Measurements from ENCODE around the gene CMTM8.
"Not testable (repeated sequence)": the region's sequence is repeated elsewhere in the genome, so short reads cannot be mapped to it uniquely, and the experiment has no call there.

The CMTM8 gene

GRCh38 chr3:32238453-32239306 lies at the start of gene CMTM8:
Gene CMTM8, plus strand, starts transcription at chr3:32238680. Its CDS starts 293 bp downstream, at chr3:32238973.
- Histone ChIP-seq H3K36me3 (ENCODE audit: control insufficient read depth, insufficient read depth, low read length) (no peaks in the 10 kb centered on the region), H3K4me3 (ENCODE audit: low read depth, low read length) (peak within 1 kb of the TSS; percentile 82), H3K27me3 (ENCODE audit: control insufficient read depth, insufficient read depth, low read length) (peaks cover 42% of the 10 kb centered on the region), H3K9ac (ENCODE audit: low read length) (peak within 1 kb of the TSS; percentile 29), H3K9me3 (ENCODE audit: control insufficient read depth, insufficient read depth, low read depth, low read length) (peaks cover 10% of the 10 kb centered on the region), H3K27ac (ENCODE audit: low read depth, low read length) (no peak within 1 kb of the TSS), H3K4me1 (ENCODE audit: control insufficient read depth, insufficient read depth, low read length) (peaks cover 11% of the 10 kb centered on the region)

- H3K4me1 ChIP-seq (ENCODE audit: control insufficient read depth, insufficient read depth, low read length): peaks cover 15% of the 10 kb centered on the region; the same call in 1 of the 2 replicates
- H3K9ac ChIP-seq (ENCODE audit: low read length): no peak overlapping the region
- H3K27ac ChIP-seq (ENCODE audit: low read depth, low read length): no peak overlapping the region
- no peak overlapping the region for H3K4me3 ChIP-seq (ENCODE audit: low read depth, low read length)
- no peaks in the 10 kb centered on the region for H3K36me3 ChIP-seq (ENCODE audit: control insufficient read depth, insufficient read depth, low read length)
- H3K9me3 ChIP-seq (ENCODE audit: control insufficient read depth, insufficient read depth, low read depth, low read length): no peaks in the 10 kb centered on the region
- no peaks in the 10 kb centered on the region for H3K27me3 ChIP-seq (ENCODE audit: control insufficient read depth, insufficient read depth, low read length)
Observed at GRCh38 chr3:32189693-32190092, 48.8 kb upstream of the CMTM8 start.

- not testable (repeated sequence) for H3K9ac ChIP-seq (ENCODE audit: low read length); H3K4me3 ChIP-seq (ENCODE audit: low read depth, low read length); H3K9me3 ChIP-seq (ENCODE audit: control insufficient read depth, insufficient read depth, low read depth, low read length); H3K36me3 ChIP-seq (ENCODE audit: control insufficient read depth, insufficient read depth, low read length); H3K27ac ChIP-seq (ENCODE audit: low read depth, low read length); H3K27me3 ChIP-seq (ENCODE audit: control insufficient read depth, insufficient read depth, low read length)
- peaks cover 15% of the 10 kb centered on the region; the same call in 1 of the 2 replicates for H3K4me1 ChIP-seq (ENCODE audit: control insufficient read depth, insufficient read depth, low read length)
Observed at GRCh38 chr3:32190556-32190955, 47.9 kb upstream of the CMTM8 start.

GRCh38 chr3:32193101-32193500 lies 45.4 kb upstream of the CMTM8 start:
- H3K4me1 ChIP-seq (ENCODE audit: control insufficient read depth, insufficient read depth, low read length): peaks cover 8% of the 10 kb centered on the region; the same call in 1 of the 2 replicates
- H3K27me3 ChIP-seq (ENCODE audit: control insufficient read depth, insufficient read depth, low read length): no peaks in the 10 kb centered on the region
- no peak overlapping the region for H3K27ac ChIP-seq (ENCODE audit: low read depth, low read length)
- no peaks in the 10 kb centered on the region for H3K9me3 ChIP-seq (ENCODE audit: control insufficient read depth, insufficient read depth, low read depth, low read length)
- no peak overlapping the region for H3K9ac ChIP-seq (ENCODE audit: low read length)
- no peak overlapping the region for H3K4me3 ChIP-seq (ENCODE audit: low read depth, low read length)
- no peaks in the 10 kb centered on the region for H3K36me3 ChIP-seq (ENCODE audit: control insufficient read depth, insufficient read depth, low read length)

GRCh38 chr3:32194653-32195052 lies 43.8 kb upstream of the CMTM8 start:
- peaks cover 6% of the 10 kb centered on the region; the same call in 1 of the 2 replicates for H3K4me1 ChIP-seq (ENCODE audit: control insufficient read depth, insufficient read depth, low read length)
- no peaks in the 10 kb centered on the region for H3K9me3 ChIP-seq (ENCODE audit: control insufficient read depth, insufficient read depth, low read depth, low read length)
- no peak overlapping the region for H3K4me3 ChIP-seq (ENCODE audit: low read depth, low read length)
- no peaks in the 10 kb centered on the region for H3K27me3 ChIP-seq (ENCODE audit: control insufficient read depth, insufficient read depth, low read length)
- no peaks in the 10 kb centered on the region for H3K36me3 ChIP-seq (ENCODE audit: control insufficient read depth, insufficient read depth, low read length)
- H3K9ac ChIP-seq (ENCODE audit: low read length): no peak overlapping the region
- no peak overlapping the region for H3K27ac ChIP-seq (ENCODE audit: low read depth, low read length)

- no peaks in the 10 kb centered on the region for H3K27me3 ChIP-seq (ENCODE audit: control insufficient read depth, insufficient read depth, low read length)
- H3K9me3 ChIP-seq (ENCODE audit: control insufficient read depth, insufficient read depth, low read depth, low read length): no peaks in the 10 kb centered on the region
- H3K27ac ChIP-seq (ENCODE audit: low read depth, low read length): no peak overlapping the region
- H3K36me3 ChIP-seq (ENCODE audit: control insufficient read depth, insufficient read depth, low read length): no peaks in the 10 kb centered on the region
- no peak overlapping the region for H3K4me3 ChIP-seq (ENCODE audit: low read depth, low read length)
- H3K4me1 ChIP-seq (ENCODE audit: control insufficient read depth, insufficient read depth, low read length): no peaks in the 10 kb centered on the region
- no peak overlapping the region for H3K9ac ChIP-seq (ENCODE audit: low read length)
Observed at GRCh38 chr3:32195995-32196540, 42.4 kb upstream of the CMTM8 start.

- H3K27me3 ChIP-seq (ENCODE audit: control insufficient read depth, insufficient read depth, low read length): no peaks in the 10 kb centered on the region
- H3K4me3 ChIP-seq (ENCODE audit: low read depth, low read length): no peak overlapping the region
- no peaks in the 10 kb centered on the region for H3K4me1 ChIP-seq (ENCODE audit: control insufficient read depth, insufficient read depth, low read length)
- H3K36me3 ChIP-seq (ENCODE audit: control insufficient read depth, insufficient read depth, low read length): no peaks in the 10 kb centered on the region
- no peak overlapping the region for H3K9ac ChIP-seq (ENCODE audit: low read length)
- no peaks in the 10 kb centered on the region for H3K9me3 ChIP-seq (ENCODE audit: control insufficient read depth, insufficient read depth, low read depth, low read length)
- H3K27ac ChIP-seq (ENCODE audit: low read depth, low read length): no peak overlapping the region
Observed at GRCh38 chr3:32197991-32198390, 40.5 kb upstream of the CMTM8 start.

GRCh38 chr3:32198714-32199113 lies 39.8 kb upstream of the CMTM8 start:
- H3K27me3 ChIP-seq (ENCODE audit: control insufficient read depth, insufficient read depth, low read length): no peaks in the 10 kb centered on the region
- no peak overlapping the region for H3K4me3 ChIP-seq (ENCODE audit: low read depth, low read length)
- no peaks in the 10 kb centered on the region for H3K9me3 ChIP-seq (ENCODE audit: control insufficient read depth, insufficient read depth, low read depth, low read length)
- H3K27ac ChIP-seq (ENCODE audit: low read depth, low read length): no peak overlapping the region
- no peak overlapping the region for H3K9ac ChIP-seq (ENCODE audit: low read length)
- no peaks in the 10 kb centered on the region for H3K4me1 ChIP-seq (ENCODE audit: control insufficient read depth, insufficient read depth, low read length)
- no peaks in the 10 kb centered on the region for H3K36me3 ChIP-seq (ENCODE audit: control insufficient read depth, insufficient read depth, low read length)

- no peak overlapping the region for H3K4me3 ChIP-seq (ENCODE audit: low read depth, low read length)
- H3K36me3 ChIP-seq (ENCODE audit: control insufficient read depth, insufficient read depth, low read length): no peaks in the 10 kb centered on the region
- no peak overlapping the region for H3K27ac ChIP-seq (ENCODE audit: low read depth, low read length)
- H3K9me3 ChIP-seq (ENCODE audit: control insufficient read depth, insufficient read depth, low read depth, low read length): no peaks in the 10 kb centered on the region
- H3K27me3 ChIP-seq (ENCODE audit: control insufficient read depth, insufficient read depth, low read length): no peaks in the 10 kb centered on the region
- no peak overlapping the region for H3K9ac ChIP-seq (ENCODE audit: low read length)
- no peaks in the 10 kb centered on the region for H3K4me1 ChIP-seq (ENCODE audit: control insufficient read depth, insufficient read depth, low read length)
Observed at GRCh38 chr3:32200490-32200889, 38.0 kb upstream of the CMTM8 start.

GRCh38 chr3:32200992-32201758 lies 37.3 kb upstream of the CMTM8 start:
- no peaks in the 10 kb centered on the region for H3K36me3 ChIP-seq (ENCODE audit: control insufficient read depth, insufficient read depth, low read length)
- no peak overlapping the region for H3K27ac ChIP-seq (ENCODE audit: low read depth, low read length)
- no peak overlapping the region for H3K4me3 ChIP-seq (ENCODE audit: low read depth, low read length)

GRCh38 chr3:32202496-32202895 lies 36.0 kb upstream of the CMTM8 start:
- no peaks in the 10 kb centered on the region for H3K4me1 ChIP-seq (ENCODE audit: control insufficient read depth, insufficient read depth, low read length)
- H3K4me3 ChIP-seq (ENCODE audit: low read depth, low read length): no peak overlapping the region
- no peaks in the 10 kb centered on the region for H3K36me3 ChIP-seq (ENCODE audit: control insufficient read depth, insufficient read depth, low read length)
- H3K9me3 ChIP-seq (ENCODE audit: control insufficient read depth, insufficient read depth, low read depth, low read length): no peaks in the 10 kb centered on the region
- no peak overlapping the region for H3K9ac ChIP-seq (ENCODE audit: low read length)
- no peaks in the 10 kb centered on the region for H3K27me3 ChIP-seq (ENCODE audit: control insufficient read depth, insufficient read depth, low read length)
- H3K27ac ChIP-seq (ENCODE audit: low read depth, low read length): no peak overlapping the region

More at GRCh38 chr3:32200992-32201758, 37.3 kb upstream of the CMTM8 start:
- Histone ChIP-seq H3K9ac (ENCODE audit: low read length) (no peak overlapping the region), H3K9me3 (ENCODE audit: control insufficient read depth, insufficient read depth, low read depth, low read length) (no peaks in the 10 kb centered on the region), H3K27me3 (ENCODE audit: control insufficient read depth, insufficient read depth, low read length) (no peaks in the 10 kb centered on the region), H3K4me1 (ENCODE audit: control insufficient read depth, insufficient read depth, low read length) (no peaks in the 10 kb centered on the region)

Measured in HUES6 (cell line).